HPDE6-E6E7 (cell line): ENCODE measurements around the gene CHCHD6.

Experiments used
- DNase-seq: peaks from one replicate; pipeline ENCODE4 v3.0.0; 2011; ENCODE audit warnings: missing footprints; ENCODE audit errors: extremely low spot score

Gene CHCHD6

GRCh38 chr3:126939733-126940132 is 235.7 kb downstream of the CHCHD6 start:
- no peak for DNase-seq

DNA sequence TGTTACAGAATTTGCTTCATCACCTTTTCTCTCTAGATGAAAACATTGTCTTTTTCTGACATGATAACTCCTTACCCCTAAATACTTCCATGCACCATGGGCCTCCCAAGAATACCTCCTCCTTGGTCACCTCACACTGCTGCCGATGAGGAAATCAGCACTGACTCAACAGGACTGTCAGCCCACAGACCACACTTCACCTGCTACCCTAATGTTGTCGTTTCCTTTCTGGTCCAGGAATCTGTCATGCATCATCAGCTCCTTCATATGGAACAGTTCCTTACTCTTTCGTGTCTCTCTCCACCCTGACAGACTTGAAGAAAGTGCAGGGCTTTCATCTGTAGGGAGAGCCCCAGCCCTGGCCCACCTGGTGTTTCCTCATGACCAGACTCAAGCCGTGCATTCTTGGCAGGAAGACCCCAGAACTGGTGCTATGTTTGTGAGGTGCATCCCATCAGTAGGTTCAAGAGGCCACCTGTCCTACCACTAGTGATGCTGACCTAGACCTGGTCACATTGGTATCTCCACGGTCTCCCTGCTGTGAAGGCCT is 237.8 kb downstream of the CHCHD6 start:
- DNase-seq: no peak

DNA sequence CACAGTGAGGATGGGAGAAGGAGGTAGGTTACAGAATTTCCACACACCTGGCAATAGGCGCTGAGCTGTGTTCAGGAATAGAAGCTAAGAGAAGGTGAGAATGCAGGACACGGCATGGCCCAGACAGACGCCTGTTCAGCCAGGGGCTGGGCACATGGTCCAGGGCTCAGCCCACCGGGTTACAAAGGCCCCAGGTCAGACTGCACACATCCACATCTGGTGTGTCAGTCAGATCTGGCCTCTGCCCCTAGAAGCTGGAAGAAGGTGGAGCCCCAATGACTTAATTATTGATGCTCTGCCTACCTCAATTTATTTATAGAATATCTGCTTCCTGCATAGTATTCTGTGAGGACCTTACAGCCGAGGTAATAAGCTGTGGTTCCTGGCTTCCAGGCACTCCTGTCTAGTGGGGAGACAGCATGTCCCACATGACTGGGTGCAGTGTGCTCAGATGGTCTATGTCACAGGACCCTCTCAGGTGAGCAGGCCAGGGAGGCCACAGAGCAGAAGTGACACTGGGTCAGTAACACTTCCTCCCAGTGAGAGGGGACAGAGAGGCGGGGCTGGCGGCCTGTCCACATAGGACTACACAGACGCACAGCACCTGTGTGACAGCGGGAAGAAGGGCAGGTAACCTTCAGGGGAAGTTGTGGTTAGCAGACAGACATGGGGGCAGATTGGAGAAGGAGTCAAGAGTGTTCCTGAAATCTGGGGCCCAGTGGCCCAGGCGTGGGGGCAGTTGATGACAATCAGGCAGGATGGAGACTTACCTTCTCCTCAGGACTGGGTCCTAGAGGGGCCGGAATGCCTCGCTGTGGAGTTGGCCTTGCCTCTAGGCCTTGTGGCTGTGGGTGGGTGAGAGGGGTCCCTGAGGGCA is 240.3 kb downstream of the CHCHD6 start:
- DNase-seq: no peak

- DNase-seq: no peak
Observed at GRCh38 chr3:126945171-126945721, 241.2 kb downstream of the CHCHD6 start.

DNA sequence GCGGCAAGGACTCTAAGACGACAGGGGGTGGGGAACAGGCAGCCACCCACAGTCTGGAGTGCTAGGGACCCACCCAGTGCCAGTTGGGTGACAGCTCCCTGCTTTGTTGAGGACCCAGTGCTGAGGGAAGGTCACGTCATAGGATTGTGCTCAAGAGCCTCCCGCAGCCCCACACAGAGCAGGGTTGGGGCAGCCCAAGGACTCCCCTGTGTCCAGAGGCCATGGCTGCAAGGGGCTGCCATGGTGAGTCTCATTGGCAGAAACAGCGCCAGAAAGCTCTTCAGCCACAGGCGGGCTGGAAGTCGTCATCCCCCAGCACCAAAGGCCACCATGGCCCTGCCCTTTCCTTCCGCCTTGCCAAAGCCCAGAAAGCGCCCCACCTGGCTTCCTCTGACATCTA is 241.9 kb downstream of the CHCHD6 start:
- DNase-seq: no peak

GRCh38 chr3:126946405-126946804 is 242.4 kb downstream of the CHCHD6 start:
- DNase-seq: no peak

DNA sequence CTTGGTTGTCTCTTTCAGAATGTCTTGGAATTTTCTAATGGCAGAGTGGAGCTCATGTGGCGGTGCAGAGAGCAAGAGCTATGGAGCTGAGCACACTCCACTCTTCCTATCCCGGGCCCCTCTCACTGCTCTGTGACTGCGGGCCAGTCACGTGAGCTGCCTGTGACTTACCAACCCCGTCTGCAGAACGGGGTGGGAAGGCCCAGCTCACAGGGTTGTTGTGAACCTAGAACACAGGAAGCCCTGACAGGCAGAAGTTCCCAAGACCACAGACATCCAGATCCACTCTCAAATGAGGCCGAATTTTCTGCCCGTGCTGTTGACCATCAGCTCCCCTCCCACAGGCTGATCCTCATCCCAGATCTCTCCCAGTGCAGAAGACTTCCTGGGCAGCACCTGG is 243.4 kb downstream of the CHCHD6 start:
- DNase-seq: no peak

DNA sequence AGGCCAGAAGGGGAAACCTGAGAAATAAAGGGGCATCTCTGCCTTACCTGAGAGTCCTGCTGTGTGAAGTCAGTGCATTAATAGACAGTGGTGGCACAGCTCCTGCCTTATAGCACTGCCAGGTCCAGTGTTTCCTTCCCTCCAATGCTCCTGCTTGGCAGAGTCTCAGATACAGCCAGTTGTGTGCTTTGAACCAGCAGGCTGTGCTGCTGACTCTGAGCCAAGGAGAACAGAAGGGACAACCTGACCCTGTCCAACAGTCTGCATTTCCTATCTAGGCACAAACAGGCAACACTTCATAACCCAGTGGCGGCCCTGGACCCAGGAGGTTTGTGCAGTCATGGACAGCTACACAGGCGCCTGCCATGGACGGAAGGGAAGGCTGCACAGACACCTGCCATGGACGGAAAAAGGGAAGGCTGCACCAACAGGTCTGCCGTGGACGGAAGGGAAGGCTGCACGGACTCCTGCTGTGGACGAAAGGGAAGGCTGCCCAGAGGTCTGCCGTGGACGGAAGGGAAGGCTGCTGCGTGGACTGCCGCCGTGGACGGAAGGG is 245.0 kb downstream of the CHCHD6 start:
- no peak for DNase-seq

DNA sequence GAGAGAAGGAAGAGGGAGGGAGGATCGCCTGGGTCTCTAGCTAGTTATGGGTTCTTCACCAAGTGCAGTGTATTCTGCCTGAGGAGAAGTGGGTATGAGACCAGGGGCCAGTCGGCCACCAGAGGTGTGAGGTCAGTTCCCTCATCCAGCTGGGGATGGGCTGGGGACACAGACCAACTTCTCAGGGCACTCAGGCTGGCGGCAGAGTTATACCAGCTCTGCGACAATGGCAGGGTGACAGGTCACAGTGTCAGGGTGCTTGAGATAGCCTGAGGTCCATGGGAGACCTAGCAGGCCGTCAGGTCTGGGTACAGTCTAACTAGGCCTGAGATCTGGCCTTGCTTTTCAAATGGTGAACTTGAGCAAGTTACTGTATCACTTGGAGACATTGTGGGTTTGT is 247.5 kb downstream of the CHCHD6 start:
- DNase-seq: no peak

DNA sequence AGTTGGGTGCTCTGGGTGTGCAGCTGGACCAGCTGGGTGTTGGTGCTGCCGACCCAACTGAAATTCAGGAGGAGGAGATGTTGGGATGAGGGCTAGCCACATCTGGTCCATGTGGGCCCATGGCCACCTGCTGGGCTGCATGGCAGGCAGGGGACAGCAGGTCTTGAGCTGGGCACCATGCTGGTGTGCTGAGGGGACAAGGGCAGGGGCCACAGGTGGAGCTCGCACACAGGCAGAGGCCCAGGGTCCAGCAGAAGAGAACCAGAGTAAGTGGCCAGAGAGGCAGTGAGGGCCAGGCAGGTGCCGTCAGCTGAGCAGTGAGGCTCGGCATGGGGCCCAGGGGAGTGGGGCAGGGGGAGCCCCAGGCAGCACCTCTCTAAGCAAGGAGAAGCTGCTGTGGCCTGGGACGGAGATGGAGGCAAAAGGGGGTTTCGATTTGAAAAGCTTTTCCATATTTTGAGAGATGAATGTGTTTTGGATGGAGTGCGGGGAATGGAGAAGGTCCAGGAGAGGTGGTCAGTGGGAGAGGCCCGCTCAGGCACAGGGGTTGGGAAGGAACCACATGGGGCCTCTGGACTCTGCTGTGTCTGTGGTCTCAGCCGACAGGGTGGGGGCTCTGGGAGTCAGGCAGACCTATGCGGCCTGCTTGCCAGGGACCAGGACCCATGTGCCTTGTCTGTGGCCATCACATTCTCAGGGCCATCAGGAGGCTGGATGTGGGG is 248.4 kb downstream of the CHCHD6 start:
- DNase-seq: no peak

DNA sequence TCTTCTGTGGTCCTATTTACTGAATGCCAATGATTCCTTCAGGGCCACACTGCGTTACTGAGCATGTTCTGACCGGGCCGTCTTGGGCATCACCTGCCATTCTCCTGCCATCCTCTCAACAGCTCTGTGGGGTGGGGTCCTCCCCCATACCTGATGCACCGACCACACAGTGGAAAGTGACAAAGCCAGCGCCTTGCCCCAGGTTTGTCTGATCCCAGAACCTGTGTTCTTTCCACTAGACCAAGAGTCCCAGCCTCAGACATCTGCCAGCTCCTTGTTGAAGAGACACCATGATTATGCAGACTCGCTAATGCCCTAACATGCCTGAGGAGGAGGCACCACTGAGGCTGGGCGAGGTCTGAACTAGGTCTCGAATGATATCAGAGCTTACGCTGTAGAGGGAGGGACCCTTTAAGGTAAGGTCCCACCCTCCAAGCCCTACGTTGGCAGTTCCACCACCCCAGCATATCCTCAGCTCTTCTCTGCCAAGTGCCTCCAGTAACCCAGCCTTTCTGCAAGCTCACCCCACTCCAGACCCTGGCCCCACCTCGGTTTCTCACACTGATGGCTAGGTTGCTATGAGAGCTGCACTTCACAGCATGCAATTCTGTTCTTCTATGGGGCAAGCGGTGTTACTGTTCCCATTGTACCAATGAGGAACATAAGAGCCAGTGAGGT is 249.1 kb downstream of the CHCHD6 start:
- DNase-seq: no peak

- DNase-seq: no peak
Observed at GRCh38 chr3:126954141-126954842, 250.3 kb downstream of the CHCHD6 start.

DNA sequence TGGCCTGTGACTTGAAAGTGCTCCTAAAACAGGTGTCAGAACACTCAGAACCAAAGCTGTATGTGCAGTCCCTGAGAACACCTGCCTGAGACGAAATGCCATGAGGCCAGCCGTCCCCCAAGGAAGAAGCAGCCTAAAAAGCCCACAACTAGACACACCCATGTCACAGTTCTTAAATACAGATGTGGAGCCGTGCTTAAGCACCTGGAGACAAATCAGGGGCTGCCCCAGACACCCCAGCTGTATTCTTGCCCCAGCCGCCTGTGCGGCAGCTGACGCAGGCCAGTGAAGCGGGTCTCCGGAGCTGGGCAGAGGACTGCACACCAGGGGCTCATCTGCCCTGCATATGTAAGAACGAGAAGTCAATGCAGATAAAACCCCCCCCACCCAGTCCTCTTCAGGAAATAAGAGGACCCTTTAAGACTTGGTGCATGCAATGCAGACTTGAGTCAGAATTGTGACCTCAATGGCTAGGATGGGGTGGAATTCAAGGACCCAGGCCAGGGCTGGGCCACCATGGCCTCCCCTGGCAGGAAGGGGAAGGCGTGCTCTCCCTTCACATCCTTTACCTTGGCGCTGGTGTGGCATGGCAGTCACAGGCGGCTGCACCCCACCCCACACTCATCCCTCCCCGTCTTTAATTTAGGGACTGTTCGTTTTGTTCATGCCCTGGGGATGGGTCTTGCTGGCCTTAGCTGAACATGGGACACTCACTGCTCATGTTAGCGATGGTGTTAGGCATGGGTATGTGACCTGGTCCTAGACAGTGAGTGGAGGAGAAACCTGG is 251.2 kb downstream of the CHCHD6 start:
- DNase-seq: no peak

DNA sequence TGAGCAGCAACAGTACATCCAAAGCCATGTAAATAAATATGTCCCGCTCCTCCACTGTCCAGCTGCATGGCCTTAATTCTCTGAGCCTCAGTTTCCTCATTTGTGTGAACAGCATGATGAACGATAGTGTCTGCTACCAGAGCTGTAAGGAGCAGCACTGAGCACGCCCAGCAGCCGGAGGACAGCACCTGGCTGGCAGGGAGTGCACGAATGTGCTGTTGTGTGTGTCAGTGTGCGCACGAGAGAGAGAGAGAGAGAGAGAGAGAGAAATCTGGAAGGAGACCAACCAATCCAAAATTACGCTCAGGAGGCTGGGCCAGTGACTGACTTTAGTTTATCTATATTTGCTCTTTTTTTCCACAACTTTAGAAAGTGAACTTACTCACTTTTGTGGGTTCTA is 252.3 kb downstream of the CHCHD6 start:
- no peak for DNase-seq

DNA sequence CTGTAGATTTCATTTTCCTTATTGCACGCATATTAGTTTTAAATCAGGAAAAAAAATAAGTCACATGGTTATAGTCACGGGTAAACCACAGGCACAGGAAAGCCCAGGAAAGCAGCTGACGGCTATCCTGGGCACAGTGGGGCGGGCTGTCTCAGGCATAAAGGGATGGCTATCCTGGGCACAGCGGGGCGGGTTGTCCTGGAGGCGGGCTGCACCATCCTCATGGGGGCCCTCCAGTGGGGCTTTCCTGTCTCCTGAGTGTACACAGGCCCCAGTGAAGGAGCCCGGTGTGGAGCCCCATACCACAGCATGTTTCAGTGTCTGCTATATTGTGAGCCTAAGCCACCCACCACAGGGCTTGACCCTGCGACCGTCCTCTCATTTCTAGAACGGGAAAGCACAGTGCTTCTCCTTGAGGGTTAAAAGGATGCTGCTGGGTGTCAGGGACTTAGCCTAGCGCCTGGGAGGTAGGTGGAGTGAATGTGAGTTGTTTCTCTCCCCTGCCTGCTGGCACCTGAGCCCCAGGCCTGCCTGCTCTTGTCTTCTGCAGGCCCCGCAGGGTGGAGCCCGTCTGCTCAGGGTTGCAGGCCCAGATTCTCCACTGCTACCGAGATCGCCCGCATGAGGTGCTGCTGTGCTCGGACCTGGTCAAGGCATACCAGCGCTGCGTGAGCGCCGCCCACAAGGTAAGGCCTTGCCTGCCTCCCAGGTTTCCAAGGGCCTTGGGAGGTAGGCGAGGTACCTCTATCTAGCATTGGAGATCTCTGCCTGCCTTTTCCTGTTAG is 253.0 kb downstream of the CHCHD6 start:
- peak; percentile 78 for DNase-seq

DNA sequence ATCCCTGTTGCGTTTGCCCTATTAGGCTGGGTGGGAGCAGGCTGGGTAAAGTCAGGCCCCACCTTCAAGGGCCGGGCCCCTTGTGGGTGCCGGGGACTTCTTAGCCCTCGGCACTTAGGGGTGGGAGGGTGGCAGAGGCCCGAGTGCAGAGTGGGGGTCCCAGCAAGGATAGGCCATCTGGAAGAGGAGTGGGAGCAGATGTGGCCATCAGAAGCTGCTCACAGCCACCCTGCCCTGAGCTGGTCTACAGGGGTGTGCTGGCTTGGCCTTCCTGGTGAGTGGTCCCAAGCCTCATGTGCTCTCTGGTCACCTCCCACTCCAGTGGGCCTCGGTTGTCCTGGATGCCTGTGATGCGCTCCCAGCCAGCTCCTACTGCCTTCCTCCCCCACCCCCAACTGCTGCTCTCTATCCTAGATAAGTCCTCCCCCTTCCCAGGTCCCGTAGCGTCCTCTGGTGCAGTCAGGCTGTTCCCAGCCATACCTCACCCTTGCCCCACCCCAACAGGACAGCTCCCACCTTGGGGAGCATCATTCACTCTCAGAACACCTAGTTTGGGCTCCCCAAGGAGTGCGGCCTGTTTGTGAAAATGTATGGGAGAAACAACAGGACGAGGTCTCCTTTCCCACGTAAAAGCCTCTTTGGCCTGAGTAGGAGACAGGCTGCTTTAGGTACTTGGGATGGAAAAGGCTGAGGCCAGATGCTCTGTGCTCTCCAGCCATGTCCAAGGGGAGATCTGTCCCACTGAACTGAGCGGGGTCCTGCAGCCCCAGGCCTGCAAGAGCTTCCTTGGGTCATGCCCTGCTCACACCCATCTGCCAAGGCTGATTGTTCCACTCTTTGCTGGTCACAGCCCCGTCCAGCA is 254.0 kb downstream of the CHCHD6 start:
- no peak for DNase-seq

GRCh38 chr3:126958638-126959085 is 254.6 kb downstream of the CHCHD6 start:
- DNase-seq: no peak
